GM21723 (cell line): ENCODE data around the gene SKI.

Experiments used
- ATAC-seq: cut with Tn5 transposase; IDR thresholded peaks from one replicate; pipeline ENCODE4 v1.9.1; 2021; ENCODE audit warnings: mild to moderate bottlenecking, moderate library complexity; ENCODE audit not compliant: unreplicated experiment

Gene SKI

GRCh38 chr1:2229911-2230731, 2.0 kb downstream of the SKI start:
- no peak for ATAC-seq

GRCh38 chr1:2230781-2231531, 2.8 kb downstream of the SKI start:
- no peak for ATAC-seq

GRCh38 chr1:2231532-2232254, 3.6 kb downstream of the SKI start:
- ATAC-seq = no peak

- no peak for ATAC-seq
These were observed 4.3 kb downstream of the SKI start for GRCh38 chr1:2232255-2232915.

- ATAC-seq = no peak
These were observed 4.9 kb downstream of the SKI start for GRCh38 chr1:2232916-2233438.

- ATAC-seq = no peak
These were observed 5.3 kb downstream of the SKI start for GRCh38 chr1:2233468-2233867.

GRCh38 chr1:2233997-2234761, 6.1 kb downstream of the SKI start:
- no peak for ATAC-seq

- no peak for ATAC-seq
These were observed 6.6 kb downstream of the SKI start for GRCh38 chr1:2234762-2235113.

GRCh38 chr1:2235300-2235998, 7.3 kb downstream of the SKI start:
- ATAC-seq = no peak

GRCh38 chr1:2236695-2237677, 8.9 kb downstream of the SKI start:
- no peak for ATAC-seq

GRCh38 chr1:2237773-2238172, 9.7 kb downstream of the SKI start:
- no peak for ATAC-seq

GRCh38 chr1:2238361-2239012, 10.4 kb downstream of the SKI start:
- no peak for ATAC-seq

GRCh38 chr1:2239013-2239370, 10.9 kb downstream of the SKI start:
- no peak for ATAC-seq

- no peak for ATAC-seq
These were observed 11.4 kb downstream of the SKI start for GRCh38 chr1:2239384-2239985.

- no peak for ATAC-seq
These were observed 12.4 kb downstream of the SKI start for GRCh38 chr1:2240270-2241156.

GRCh38 chr1:2241820-2242219, 13.7 kb downstream of the SKI start:
- no peak for ATAC-seq
